HL-60/S4 treated with phorbol 12-myristate 13-acetate at 8.2 ng/mL for 4 days and 3 days (cell line): ENCODE results near the gene TAB3.

Experiments
- in situ Hi-C: fragments of 300-500 bp; cut with MboI; formaldehyde crosslinking; loops from 2 replicates; pipeline ENCODE4 v1.15.0; 2022; ENCODE audit warnings: low sequenced_read_pairs

TAB3 gene

GRCh38 chrX:30779453-30780030, 109.5 kb downstream of the TAB3 start:
- in situ Hi-C loops = no loop called here

- in situ Hi-C loops = no loop called here
Observed at GRCh38 chrX:30777575-30777974, 111.5 kb downstream of the TAB3 start.
